SK-N-SH treated with all-trans-retinoic acid at 6 μM for 48 hours (cell line): Measurements from ENCODE around the gene TMEM209.
A peak's percentile ranks its signal among the peaks of the same experiment; 100 is the strongest.

ENCODE experiments used
- CSRNP3 ChIP-seq: fragments of 250-450 bp; sonication (Bioruptor Pico); IDR thresholded peaks from 2 replicates; pipeline ENCODE4 v1.5.1; 2021; ENCODE audit warnings: mild to moderate bottlenecking, moderate library complexity
- ESRRG ChIP-seq: fragments of 250-450 bp; sonication (Bioruptor Pico); IDR thresholded peaks from 2 replicates; pipeline ENCODE4 v1.6.1; 2021; ENCODE audit warnings: mild to moderate bottlenecking
- GLIS3 ChIP-seq: fragments of 250-450 bp; sonication (Bioruptor Pico); IDR thresholded peaks from 2 replicates; pipeline ENCODE4 v1.5.0; 2020; ENCODE audit warnings: mild to moderate bottlenecking, moderate library complexity
- OSR1 ChIP-seq: fragments of 250-450 bp; sonication (Bioruptor Pico); IDR thresholded peaks from 2 replicates; pipeline ENCODE4 v1.8.0; 2022; ENCODE audit warnings: moderate library complexity, mild to moderate bottlenecking, inconsistent platforms
- PATZ1 ChIP-seq: fragments of 250-450 bp; sonication (Bioruptor Pico); IDR thresholded peaks from 2 replicates; pipeline ENCODE4 v1.8.0; 2020; ENCODE audit warnings: mild to moderate bottlenecking, moderate library complexity, borderline replicate concordance
- PPARA ChIP-seq: fragments of 250-450 bp; sonication (Bioruptor Pico); IDR thresholded peaks from 2 replicates; pipeline ENCODE4 v1.5.0; 2020; ENCODE audit warnings: mild to moderate bottlenecking, borderline replicate concordance
- TCF4 ChIP-seq: fragments of 250-450 bp; sonication (Bioruptor Pico); IDR thresholded peaks from 2 replicates; pipeline ENCODE4 v1.8.0; 2021; ENCODE audit warnings: mild to moderate bottlenecking, moderate library complexity, borderline replicate concordance
- TOX ChIP-seq: fragments of 250-450 bp; sonication (Bioruptor Pico); IDR thresholded peaks from 2 replicates; pipeline ENCODE4 v1.8.0; 2021; ENCODE audit warnings: mild to moderate bottlenecking, moderate library complexity, borderline replicate concordance
- ZFP3 ChIP-seq: fragments of 250-450 bp; sonication (Bioruptor Pico); IDR thresholded peaks from 2 replicates; pipeline ENCODE4 v1.5.0; 2020; ENCODE audit warnings: mild to moderate bottlenecking, moderate library complexity
- ZFP30 ChIP-seq: fragments of 450-650 bp; formaldehyde crosslinking; IDR thresholded peaks from 2 replicates; pipeline ENCODE4 v1.5.0; 2022; ENCODE audit warnings: mild to moderate bottlenecking, moderate library complexity
- TF ChIP-seq, protein P1 (sequence below): fragments of 250-450 bp; sonication (Bioruptor Pico); IDR thresholded peaks from 2 replicates; pipeline ENCODE4 v1.5.0; 2020; ENCODE audit warnings: mild to moderate bottlenecking, moderate library complexity

- no peak for TF ChIP-seq TCF4 (CRISPR knock-in tag)
- TF ChIP-seq GLIS3, result no peak
- TF ChIP-seq ZFP3 (CRISPR knock-in tag), result no peak
- no peak for TF ChIP-seq ZFP30 (CRISPR knock-in tag)
- TF ChIP-seq TOX (CRISPR knock-in tag), result 0 out of 2 replicates have a peak, but pooled peaks have one; percentile 30
- no peak for TF ChIP-seq PPARA
- TF ChIP-seq PATZ1 (CRISPR knock-in tag), result peak; percentile 60
- TF ChIP-seq ESRRG (CRISPR knock-in tag), result no peak
- TF ChIP-seq, protein P1, sequence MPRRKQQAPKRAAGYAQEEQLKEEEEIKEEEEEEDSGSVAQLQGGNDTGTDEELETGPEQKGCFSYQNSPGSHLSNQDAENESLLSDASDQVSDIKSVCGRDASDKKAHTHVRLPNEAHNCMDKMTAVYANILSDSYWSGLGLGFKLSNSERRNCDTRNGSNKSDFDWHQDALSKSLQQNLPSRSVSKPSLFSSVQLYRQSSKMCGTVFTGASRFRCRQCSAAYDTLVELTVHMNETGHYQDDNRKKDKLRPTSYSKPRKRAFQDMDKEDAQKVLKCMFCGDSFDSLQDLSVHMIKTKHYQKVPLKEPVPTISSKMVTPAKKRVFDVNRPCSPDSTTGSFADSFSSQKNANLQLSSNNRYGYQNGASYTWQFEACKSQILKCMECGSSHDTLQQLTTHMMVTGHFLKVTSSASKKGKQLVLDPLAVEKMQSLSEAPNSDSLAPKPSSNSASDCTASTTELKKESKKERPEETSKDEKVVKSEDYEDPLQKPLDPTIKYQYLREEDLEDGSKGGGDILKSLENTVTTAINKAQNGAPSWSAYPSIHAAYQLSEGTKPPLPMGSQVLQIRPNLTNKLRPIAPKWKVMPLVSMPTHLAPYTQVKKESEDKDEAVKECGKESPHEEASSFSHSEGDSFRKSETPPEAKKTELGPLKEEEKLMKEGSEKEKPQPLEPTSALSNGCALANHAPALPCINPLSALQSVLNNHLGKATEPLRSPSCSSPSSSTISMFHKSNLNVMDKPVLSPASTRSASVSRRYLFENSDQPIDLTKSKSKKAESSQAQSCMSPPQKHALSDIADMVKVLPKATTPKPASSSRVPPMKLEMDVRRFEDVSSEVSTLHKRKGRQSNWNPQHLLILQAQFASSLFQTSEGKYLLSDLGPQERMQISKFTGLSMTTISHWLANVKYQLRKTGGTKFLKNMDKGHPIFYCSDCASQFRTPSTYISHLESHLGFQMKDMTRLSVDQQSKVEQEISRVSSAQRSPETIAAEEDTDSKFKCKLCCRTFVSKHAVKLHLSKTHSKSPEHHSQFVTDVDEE, result no peak
- TF ChIP-seq CSRNP3, result no peak
- no peak for TF ChIP-seq OSR1 (CRISPR knock-in tag)
Observed at GRCh38 chr7:130144312-130145171, 60.7 kb downstream of the TMEM209 start.
